Nephron (organoid): ENCODE results near the gene MCAT.

ENCODE experiments used
- H3K27ac Mint-ChIP-seq, 3 experiments: 2 replicates each; pipeline ENCODE4 v1.8.0; 2020; ENCODE audit warnings: mixed read lengths in 3 of 3, mild to moderate bottlenecking in 2 of 3, moderate library complexity in 1 of 3
- H3K27me3 Mint-ChIP-seq: 2 replicates; pipeline ENCODE4 v1.8.0; 2021; ENCODE audit warnings: low read depth, mild to moderate bottlenecking, moderate library complexity, mixed read lengths
- H3K36me3 Mint-ChIP-seq: 2 replicates; pipeline ENCODE4 v1.8.0; 2020; ENCODE audit warnings: low read depth, mixed read lengths
- H3K4me1 Mint-ChIP-seq: 2 replicates; pipeline ENCODE4 v1.8.0; 2020; ENCODE audit warnings: mixed read lengths
- H3K4me3 Mint-ChIP-seq, 3 experiments: 2 replicates each; pipeline ENCODE4 v1.8.0; 2020; ENCODE audit warnings: mild to moderate bottlenecking in 3 of 3, mixed read lengths in 3 of 3, moderate library complexity in 2 of 3
- H3K9me3 Mint-ChIP-seq: 2 replicates; pipeline ENCODE4 v1.8.0; 2020; ENCODE audit warnings: mixed read lengths
- CTCF ChIP-seq, 3 experiments: fragments of 200-600 bp; sonication (generic); IDR thresholded peaks; one replicate each; pipeline ENCODE4 v1.5.0; 2021; ENCODE audit warnings: antibody characterized with exemption in 3 of 3; ENCODE audit not compliant: unreplicated experiment in 3 of 3

The MCAT gene

GRCh38 chr22:43169310-43170130 lies 26.3 kb upstream of the MCAT start:
- Mint-ChIP-seq H3K27me3 (no peaks in the 10 kb centered on the region), H3K9me3 (no peaks in the 10 kb centered on the region), H3K36me3 (peaks cover 17% of the 10 kb centered on the region), H3K4me3 (no peak overlapping the region), H3K27ac (no peak overlapping the region), H3K4me1 (peaks cover 2% of the 10 kb centered on the region)
- TF ChIP-seq CTCF (IDR thresholded peaks at IDR 0.05; ENCODE audit: unreplicated experiment in 3 of 3), result no peak

- H3K27ac Mint-ChIP-seq, result no peak overlapping the region
- H3K27me3 Mint-ChIP-seq, result peaks cover 6% of the 10 kb centered on the region
- H3K9me3 Mint-ChIP-seq, result no peaks in the 10 kb centered on the region
- no peak for TF ChIP-seq CTCF (IDR thresholded peaks at IDR 0.05; ENCODE audit: unreplicated experiment in 3 of 3)
- H3K4me1 Mint-ChIP-seq, result peaks cover 10% of the 10 kb centered on the region
- H3K4me3 Mint-ChIP-seq, result no peak overlapping the region
- peaks cover 17% of the 10 kb centered on the region for H3K36me3 Mint-ChIP-seq
These were observed 25.5 kb upstream of the MCAT start for GRCh38 chr22:43168471-43169309.

- Mint-ChIP-seq H3K36me3 (peaks cover 8% of the 10 kb centered on the region), H3K9me3 (no peaks in the 10 kb centered on the region), H3K4me1 (peaks cover 10% of the 10 kb centered on the region), H3K27ac (no peak overlapping the region), H3K4me3 (no peak overlapping the region), H3K27me3 (peaks cover 6% of the 10 kb centered on the region)
- no peak for TF ChIP-seq CTCF (IDR thresholded peaks at IDR 0.05; ENCODE audit: unreplicated experiment in 3 of 3)
These were observed 23.9 kb upstream of the MCAT start for GRCh38 chr22:43167001-43167589.

GRCh38 chr22:43166132-43166930 lies 23.1 kb upstream of the MCAT start:
- H3K27ac Mint-ChIP-seq, result no peak overlapping the region

More at GRCh38 chr22:43166132-43166930, 23.1 kb upstream of the MCAT start:
- Mint-ChIP-seq H3K36me3 (peaks cover 8% of the 10 kb centered on the region), H3K9me3 (no peaks in the 10 kb centered on the region), H3K27me3 (peaks cover 6% of the 10 kb centered on the region), H3K4me1 (peaks cover 10% of the 10 kb centered on the region), H3K4me3 (no peak overlapping the region)
- no peak for TF ChIP-seq CTCF (IDR thresholded peaks at IDR 0.05; ENCODE audit: unreplicated experiment in 3 of 3)
